CMK (cell line): ENCODE data around the gene MAP2K1.
"Not testable (repeated sequence)": the region's sequence is repeated elsewhere in the genome, so short reads cannot be mapped to it uniquely, and the experiment has no call there.

Experiments
- DNase-seq: peaks from one replicate; pipeline ENCODE4 v3.0.0-alpha.2; 2010; ENCODE audit warnings: low read depth

MAP2K1 gene

GRCh38 chr15:66425837-66426236 is 39.1 kb downstream of the MAP2K1 start:
- no peak for DNase-seq

- DNase-seq: no peak
Measured at GRCh38 chr15:66429117-66429516, 42.4 kb downstream of the MAP2K1 start.

GRCh38 chr15:66429546-66429945 is 42.8 kb downstream of the MAP2K1 start:
- DNase-seq: no peak

- DNase-seq: no peak
Measured at GRCh38 chr15:66430627-66431255, 44.0 kb downstream of the MAP2K1 start.

GRCh38 chr15:66433726-66434125 is 47.0 kb downstream of the MAP2K1 start:
- DNase-seq: no peak

GRCh38 chr15:66440501-66440900 is 53.8 kb downstream of the MAP2K1 start:
- no peak for DNase-seq

GRCh38 chr15:66452420-66452819 is 65.7 kb downstream of the MAP2K1 start:
- DNase-seq: no peak

GRCh38 chr15:66452971-66453580 is 66.4 kb downstream of the MAP2K1 start:
- DNase-seq: no peak

- DNase-seq: no peak
Measured at GRCh38 chr15:66454143-66454542, 67.4 kb downstream of the MAP2K1 start.

- DNase-seq: no peak
Measured at GRCh38 chr15:66456211-66456610, 69.5 kb downstream of the MAP2K1 start.

GRCh38 chr15:66459818-66460615 is 73.3 kb downstream of the MAP2K1 start:
- no peak for DNase-seq

GRCh38 chr15:66461294-66461693 is 74.6 kb downstream of the MAP2K1 start:
- not testable (repeated sequence) for DNase-seq

GRCh38 chr15:66461917-66462316 is 75.2 kb downstream of the MAP2K1 start:
- no peak for DNase-seq

- no peak for DNase-seq
Measured at GRCh38 chr15:66462627-66463026, 75.9 kb downstream of the MAP2K1 start.

GRCh38 chr15:66465294-66465693 is 78.6 kb downstream of the MAP2K1 start:
- not testable (repeated sequence) for DNase-seq

GRCh38 chr15:66467162-66468040 is 80.7 kb downstream of the MAP2K1 start:
- not testable (repeated sequence) for DNase-seq

GRCh38 chr15:66470825-66471224 is 84.1 kb downstream of the MAP2K1 start:
- not testable (repeated sequence) for DNase-seq

GRCh38 chr15:66472176-66472999 is 85.7 kb downstream of the MAP2K1 start:
- no peak for DNase-seq

- DNase-seq: no peak
Measured at GRCh38 chr15:66474135-66474534, 87.4 kb downstream of the MAP2K1 start.

- no peak for DNase-seq
Measured at GRCh38 chr15:66474963-66475362, 88.3 kb downstream of the MAP2K1 start.

GRCh38 chr15:66476535-66476934 is 89.8 kb downstream of the MAP2K1 start:
- DNase-seq: no peak
